ENCODE measurements around the gene UBL5.

Gene UBL5

GRCh38 chr19:9871626-9872338 is 44.1 kb downstream of the UBL5 start:
- DNase-seq (ENCODE audit: extremely low read depth, low read depth): no peak
- TF ChIP-seq CTCF (IDR thresholded peaks at IDR 0.05; ENCODE audit: low read depth, low read length): no peak

- no peak for DNase-seq (ENCODE audit: extremely low read depth, low read depth)
- TF ChIP-seq CTCF (IDR thresholded peaks at IDR 0.05; ENCODE audit: low read depth, low read length): no peak
Observed at GRCh38 chr19:9872618-9873242, 45.0 kb downstream of the UBL5 start.

GRCh38 chr19:9875031-9875627 is 47.4 kb downstream of the UBL5 start:
- no peak for TF ChIP-seq CTCF (IDR thresholded peaks at IDR 0.05; ENCODE audit: low read depth, low read length)

GRCh38 chr19:9875796-9876195 is 48.1 kb downstream of the UBL5 start:
- TF ChIP-seq CTCF (IDR thresholded peaks at IDR 0.05; ENCODE audit: low read depth, low read length): no peak
- DNase-seq (ENCODE audit: extremely low read depth, low read depth): no peak

More at GRCh38 chr19:9875031-9875627, 47.4 kb downstream of the UBL5 start:
- no peak for DNase-seq (ENCODE audit: extremely low read depth, low read depth)

- no peak for TF ChIP-seq CTCF (IDR thresholded peaks at IDR 0.05; ENCODE audit: low read depth, low read length)
- no peak for DNase-seq (ENCODE audit: extremely low read depth, low read depth)
Observed at GRCh38 chr19:9877780-9878510, 50.2 kb downstream of the UBL5 start.

- no peak for DNase-seq (ENCODE audit: extremely low read depth, low read depth)
Observed at GRCh38 chr19:9878511-9879196, 50.9 kb downstream of the UBL5 start.

More at GRCh38 chr19:9878511-9879196, 50.9 kb downstream of the UBL5 start:
- no peak for TF ChIP-seq CTCF (IDR thresholded peaks at IDR 0.05; ENCODE audit: low read depth, low read length)
